H1 (cell line): ENCODE measurements around the gene MYOG. TPM values are rescaled to one million over a fixed set of nuclear protein-coding genes. Genes with fewer than 3 reads are reported as not detected.

ENCODE experiments used
- CTCF ChIA-PET: fragments of 300-600 bp; sonication (Branson Sonifier 250); formaldehyde crosslinking; loops from one replicate; lab custom pipeline; 2021; ENCODE audit not compliant: partially characterized antibody; lab: Charles Lee
- POLR2A ChIA-PET: fragments of 300-600 bp; sonication (Branson Sonifier 250); formaldehyde crosslinking; loops from one replicate; lab custom pipeline; 2021; ENCODE audit warnings: inconsistent platforms; ENCODE audit not compliant: partially characterized antibody; lab: Charles Lee
- DNase-seq, 2 experiments: peaks; one replicate each; pipeline versions ENCODE4 v3.0.0 to v3.0.0-alpha.2; 2010 to 2022; ENCODE audit warnings: low spot score in 2 of 2, low read depth in 1 of 2, mixed read lengths in 1 of 2
- FAIRE-seq: peaks from 2 replicates; lab custom pipeline; 2011; peaks lifted over from hg19 to GRCh38; lab: Jason Lieb, UNC
- H2AFZ ChIP-seq: 2 replicates; pipeline ENCODE4 v1.8.1; 2012; ENCODE audit warnings: low read length, inconsistent platforms
- H2AK5ac ChIP-seq: 2 replicates; pipeline ENCODE4 v1.6.1; 2013; ENCODE audit warnings: low read depth, low read length
- H2BK120ac ChIP-seq: replicated peaks from 2 replicates; pipeline ENCODE3; 2013; ENCODE audit warnings: low read depth, low read length, inconsistent platforms
- H2BK12ac ChIP-seq: 2 replicates; pipeline ENCODE4 v1.6.1; 2013; ENCODE audit warnings: low read depth, low read length
- H2BK15ac ChIP-seq: 2 replicates; pipeline ENCODE4 v1.6.1; 2013; ENCODE audit warnings: low read length
- H2BK20ac ChIP-seq: 2 replicates; pipeline ENCODE4 v1.6.1; 2013; ENCODE audit warnings: low read length
- H2BK5ac ChIP-seq: 2 replicates; pipeline ENCODE4 v1.6.1; 2013; ENCODE audit warnings: low read depth, low read length
- H3K14ac ChIP-seq: 2 replicates; pipeline ENCODE4 v1.6.1; 2013; ENCODE audit warnings: inconsistent platforms; ENCODE audit not compliant: insufficient read length
- H3K18ac ChIP-seq: 2 replicates; pipeline ENCODE4 v1.6.1; 2013; ENCODE audit warnings: low read length; ENCODE audit errors: extremely low read depth
- H3K23ac ChIP-seq: 2 replicates; pipeline ENCODE4 v1.6.1; 2013; ENCODE audit warnings: inconsistent platforms; ENCODE audit not compliant: insufficient read length
- H3K23me2 ChIP-seq: 2 replicates; pipeline ENCODE4 v1.6.1; 2013; ENCODE audit warnings: low read depth, low read length
- H3K27ac ChIP-seq: 2 replicates; pipeline ENCODE4 v1.6.1; 2011; ENCODE audit warnings: low read depth, low read length, inconsistent platforms
- H3K27me3 ChIP-seq, 4 experiments: replicated peaks in 1 of 4; 1 replicate in 1 of 4; 2 replicates in 3 of 4; pipeline versions ENCODE4 v1.6.1 to v1.8.1; 2011 to 2013; ENCODE audit warnings: low read length in 3 of 4, mild to moderate bottlenecking in 3 of 4, inconsistent platforms in 2 of 4, mixed read lengths in 2 of 4, moderate library complexity in 1 of 4; ENCODE audit not compliant: control insufficient read depth in 3 of 4, insufficient read depth in 3 of 4; ENCODE audit errors: extremely low read depth in 1 of 4
- H3K36me3 ChIP-seq, 4 experiments: 2 replicates each; pipeline versions ENCODE4 v1.6.1 to v1.8.1; 2011 to 2013; ENCODE audit warnings: mild to moderate bottlenecking in 4 of 4, low read length in 3 of 4, moderate library complexity in 2 of 4, control low read depth in 1 of 4, inconsistent platforms in 1 of 4; ENCODE audit not compliant: insufficient read depth in 4 of 4, control insufficient read depth in 2 of 4
- H3K4ac ChIP-seq: replicated peaks from 2 replicates; pipeline ENCODE3; 2013; ENCODE audit warnings: low read length, low read depth, mixed read lengths, inconsistent platforms; ENCODE audit not compliant: insufficient read length
- H3K4me1 ChIP-seq, 4 experiments: replicated peaks in 1 of 4; 1 replicate in 1 of 4; 2 replicates in 3 of 4; pipeline versions ENCODE4 v1.6.1 to v1.8.1; 2011 to 2013; ENCODE audit warnings: low read length in 3 of 4, inconsistent platforms in 2 of 4, mixed read lengths in 1 of 4; ENCODE audit not compliant: insufficient read depth in 4 of 4, control insufficient read depth in 3 of 4
- H3K4me2 ChIP-seq, 2 experiments: 2 replicates each; pipeline versions ENCODE4 v1.6.1 to v1.8.1; 2011 to 2013; ENCODE audit warnings: low read depth in 2 of 2, low read length in 2 of 2, control low read depth in 1 of 2, inconsistent platforms in 1 of 2, mild to moderate bottlenecking in 1 of 2; ENCODE audit not compliant: insufficient read depth in 1 of 2
- H3K4me3 ChIP-seq, 4 experiments: fragments of 200-600, 300-600 bp in 1 of 4; sonication (generic), shearing (Covaris generic), sonication (Bioruptor Twin) in 1 of 4; 2 replicates each; pipeline versions ENCODE4 v1.5.1 to v1.8.1; 2011 to 2016; ENCODE audit warnings: low read length in 4 of 4, low read depth in 3 of 4, control low read depth in 2 of 4, inconsistent platforms in 2 of 4, mild to moderate bottlenecking in 2 of 4, mixed read lengths in 1 of 4, moderate library complexity in 1 of 4; ENCODE audit not compliant: insufficient read depth in 2 of 4; ENCODE audit errors: extremely low read depth in 1 of 4
- H3K56ac ChIP-seq: replicated peaks from 2 replicates; pipeline ENCODE3; 2013; ENCODE audit warnings: low read depth, mild to moderate bottlenecking, mixed read lengths, low read length, inconsistent platforms; ENCODE audit not compliant: insufficient read length
- H3K79me1 ChIP-seq: 2 replicates; pipeline ENCODE4 v1.6.1; 2013; ENCODE audit warnings: low read depth, low read length, control low read depth
- H3K79me2 ChIP-seq, 2 experiments: 2 replicates each; pipeline versions ENCODE4 v1.6.1 to v1.8.1; 2012 to 2013; ENCODE audit warnings: low read length in 2 of 2, mild to moderate bottlenecking in 2 of 2, inconsistent platforms in 1 of 2; ENCODE audit not compliant: insufficient read depth in 2 of 2, control insufficient read depth in 1 of 2
- H3K9ac ChIP-seq, 4 experiments: replicated peaks in 1 of 4; 1 replicate in 1 of 4; 2 replicates in 3 of 4; pipeline versions ENCODE4 v1.6.1 to v1.8.1; 2011 to 2013; ENCODE audit warnings: low read depth in 3 of 4, low read length in 3 of 4, control low read depth in 2 of 4, mild to moderate bottlenecking in 2 of 4, moderate library complexity in 2 of 4, inconsistent platforms in 1 of 4; ENCODE audit errors: extremely low read depth in 1 of 4
- H3K9me3 ChIP-seq, 2 experiments: 2 replicates each; pipeline versions ENCODE4 v1.6.1 to v1.8.1; 2012 to 2013; ENCODE audit warnings: mild to moderate bottlenecking in 2 of 2, moderate library complexity in 2 of 2, control low read depth in 1 of 2, inconsistent platforms in 1 of 2, low read depth in 1 of 2, low read length in 1 of 2, mixed read lengths in 1 of 2; ENCODE audit not compliant: insufficient read depth in 2 of 2
- H4K20me1 ChIP-seq, 2 experiments: replicated peaks in 1 of 2; 2 replicates each; pipeline versions ENCODE3 to v1.8.1; 2011 to 2013; ENCODE audit warnings: inconsistent platforms in 2 of 2, low read length in 2 of 2, mild to moderate bottlenecking in 1 of 2; ENCODE audit not compliant: insufficient read depth in 2 of 2, control insufficient read depth in 1 of 2
- H4K5ac ChIP-seq: 2 replicates; pipeline ENCODE4 v1.6.1; 2013; ENCODE audit warnings: low read length, low read depth, mixed read lengths, inconsistent platforms; ENCODE audit not compliant: insufficient read length
- H4K8ac ChIP-seq: 2 replicates; pipeline ENCODE4 v1.8.0; 2013; ENCODE audit warnings: mild to moderate bottlenecking, moderate library complexity, low read length, inconsistent platforms; ENCODE audit not compliant: insufficient read depth; ENCODE audit errors: extremely low read depth
- H4K91ac ChIP-seq: replicated peaks from 2 replicates; pipeline ENCODE3; 2013; ENCODE audit warnings: low read length, mixed read lengths, inconsistent platforms; ENCODE audit not compliant: insufficient read length
- ASH2L ChIP-seq: fragments of 200-600, 300-600 bp; sonication (generic); IDR thresholded peaks from one replicate; pipeline ENCODE4 v1.7.1; 2017; ENCODE audit warnings: low read length
- BCL11A ChIP-seq, 2 experiments: IDR thresholded peaks; one replicate each; pipeline ENCODE4 v1.6.1; 2011; ENCODE audit warnings: low read depth in 2 of 2, low read length in 2 of 2, mild to moderate bottlenecking in 2 of 2
- CBX5 ChIP-seq: fragments of 300-800, 300-1000 bp; sonication (generic); IDR thresholded peaks from 2 replicates; pipeline ENCODE4 v1.7.1; 2016; ENCODE audit warnings: antibody characterized with exemption, low read length, low read depth
- CTBP2 ChIP-seq: IDR thresholded peaks from 2 replicates; pipeline ENCODE4 v1.7.0; 2011; ENCODE audit warnings: borderline replicate concordance, mild to moderate bottlenecking, moderate library complexity, mixed read lengths, low read length; ENCODE audit not compliant: insufficient read depth, insufficient read length
- CTCF ChIP-seq, 3 experiments: IDR thresholded peaks; 1 replicate in 2 of 3; 2 replicates in 1 of 3; pipeline versions ENCODE4 v1.5.1 to v1.6.1; 2011; ENCODE audit warnings: low read length in 3 of 3, mild to moderate bottlenecking in 3 of 3, inconsistent platforms in 2 of 3, low read depth in 1 of 3, moderate library complexity in 1 of 3; ENCODE audit not compliant: insufficient read depth in 1 of 3; ENCODE audit errors: control extremely low read depth in 1 of 3
- FOSL1 ChIP-seq: IDR thresholded peaks from 2 replicates; pipeline ENCODE4 v1.6.1; 2011; ENCODE audit warnings: mild to moderate bottlenecking, low read depth, low read length, moderate library complexity; ENCODE audit not compliant: insufficient read depth
- GTF2F1 ChIP-seq: IDR thresholded peaks from 2 replicates; pipeline ENCODE4 v1.6.1; 2012; ENCODE audit warnings: low read depth, low read length, improper control_type of control experiment, borderline replicate concordance
- NANOG ChIP-seq: IDR thresholded peaks from 2 replicates; pipeline ENCODE4 v1.6.1; 2011; ENCODE audit warnings: low read length, low read depth, mild to moderate bottlenecking, inconsistent platforms; ENCODE audit not compliant: insufficient read depth, poor library complexity, severe bottlenecking
- POLR2A ChIP-seq, 2 experiments: IDR thresholded peaks; 1 replicate in 1 of 2; 2 replicates in 1 of 2; pipeline ENCODE4 v1.6.1; 2011; ENCODE audit warnings: low read depth in 2 of 2, low read length in 2 of 2, mild to moderate bottlenecking in 2 of 2; ENCODE audit errors: control extremely low read depth in 1 of 2
- TBP ChIP-seq: IDR thresholded peaks from 2 replicates; pipeline ENCODE4 v1.6.1; 2011; ENCODE audit warnings: low read depth, low read length, improper control_type of control experiment
- YY1 ChIP-seq: IDR thresholded peaks from 2 replicates; pipeline ENCODE4 v1.6.1; 2011; ENCODE audit warnings: low read depth, mild to moderate bottlenecking, low read length
- WGBS, 2 experiments: shearing (Covaris generic) in 1 of 2; methylation state at CpG; one replicate each; pipeline versions ENCODE4 v1.1.6 to v1.1.7; 2013 to 2015; ENCODE audit warnings: low lambda C conversion rate in 2 of 2, mixed read lengths in 2 of 2, inconsistent platforms in 1 of 2, low coverage in 1 of 2, missing lambda C conversion rate in 1 of 2; ENCODE audit not compliant: insufficient replicate concordance in 2 of 2, insufficient coverage in 1 of 2, insufficient read length in 1 of 2; ENCODE audit errors: extremely low coverage in 1 of 2, missing lambda C conversion rate in 1 of 2; 5-methylcytosine and 5-hydroxymethylcytosine counted together
- polyA plus RNA-seq, 7 experiments: library from polyadenylated mRNA; depleted of rRNA in 3 of 7; stranded (reverse) in 5 of 7; unstranded in 2 of 7; fragments of >200 nt in 5 of 7; fragments of 200-250 nt in 2 of 7; gene quantifications; 1 replicate in 5 of 7; 2 replicates in 1 of 7; 4 replicates in 1 of 7; pipeline versions ENCODE4 v1.2.1 to v1.2.3, GENCODE V29; 2011 to 2013; ENCODE audit warnings: missing spikeins in 2 of 7, mixed read lengths in 2 of 7
- total RNA-seq: library from RNA; stranded (reverse); fragmentation: NEBNext Ultra II Directional; extraction: Animal tissue kit (Norgen Biotek cat#: 25700); gene quantifications from 2 replicates; pipeline ENCODE4 v1.2.1, GENCODE V29; 2021

Gene MYOG
- total and polyA plus RNA-seq, 2 of the 8 experiments (the other 6 are each of a cell fraction or from before 2014, with no cell fraction given): not detected

DNA sequence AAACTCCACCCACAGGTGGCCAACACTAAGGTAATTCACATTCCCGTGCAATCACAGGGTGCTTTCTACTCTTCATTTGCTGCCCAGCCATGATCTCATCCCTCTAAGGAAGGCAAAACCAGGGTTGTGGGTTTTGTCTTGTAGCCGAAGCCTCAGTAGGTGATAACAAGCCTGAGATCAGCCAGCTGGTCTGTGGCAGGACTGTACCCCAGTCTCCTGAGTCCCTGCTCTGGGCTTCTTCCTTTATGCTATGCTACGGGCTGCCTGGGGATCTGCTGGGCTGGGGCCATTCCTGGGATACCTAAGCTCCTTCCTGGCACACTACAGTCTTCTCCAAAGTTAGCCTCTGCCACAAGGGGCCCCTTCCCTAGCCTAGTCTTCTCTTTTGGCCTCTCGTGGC lies 49.7 kb downstream of the MYOG start:
- H2BK15ac ChIP-seq: no peak overlapping the region
- no peak overlapping the region for H3K4me2 ChIP-seq
- H4K8ac ChIP-seq: no peak overlapping the region
- no peak overlapping the region for H3K14ac ChIP-seq
- no peak overlapping the region for H3K27ac ChIP-seq
- H3K23ac ChIP-seq: no peak overlapping the region
- H2AFZ ChIP-seq: no peak overlapping the region
- no peak overlapping the region for H2BK120ac ChIP-seq
- DNase-seq: no peak
- no peaks in the 10 kb centered on the region for H3K27me3 ChIP-seq
- H3K36me3 ChIP-seq: no peaks in the 10 kb centered on the region
- peaks cover under 1% of the 10 kb centered on the region; the same call in 1 of the 2 replicates for H3K79me1 ChIP-seq
- H2BK20ac ChIP-seq: no peak overlapping the region
- H3K23me2 ChIP-seq: no peaks in the 10 kb centered on the region
- H3K4me1 ChIP-seq: peaks cover 2 to 15% (median 5%) of the 10 kb centered on the region in 4 experiments
- no peaks in the 10 kb centered on the region for H4K20me1 ChIP-seq
- no peak overlapping the region for H4K91ac ChIP-seq
- H3K4ac ChIP-seq: no peak overlapping the region
- no peak overlapping the region for H2AK5ac ChIP-seq
- WGBS, 2 experiments: 83% methylated on average over 4 of the region's 4 CpGs; no CpG with 5 or more reads in 1 of the 2 experiments
- H3K4me3 ChIP-seq: no peak overlapping the region
- no peak overlapping the region for H2BK12ac ChIP-seq
- H3K9me3 ChIP-seq: no peaks in the 10 kb centered on the region
- H2BK5ac ChIP-seq: no peak overlapping the region
- POLR2A ChIA-PET: interaction anchor here (1.3 to 2.1 kb wide), 4 partner anchors 9 to 29 kb away, joined by 3 to 8 read pairs (median 6); partner anchors contain the start of genes PPFIA4 and TMEM183A
- H3K79me2 ChIP-seq: no peaks in the 10 kb centered on the region
- H3K18ac ChIP-seq: no peak overlapping the region
- no peak overlapping the region for H3K56ac ChIP-seq
- FAIRE-seq: no peak
- CTCF ChIA-PET: interaction anchor here (0.6 to 49.7 kb wide), 16 partner anchors 10 to 310 kb away, joined by 3 to 1089 read pairs (median 4); partner anchors contain the start of genes ADORA1 and PPFIA4
- no peak overlapping the region for H4K5ac ChIP-seq
- no peak overlapping the region for H3K9ac ChIP-seq
- TF ChIP-seq FOSL1 (no peak), CBX5 (no peak), POLR2A (IDR thresholded peaks at IDR 0.05; ENCODE audit: control extremely low read depth in 1 of 2, low read depth in 2 of 2, low read length in 2 of 2) (no peak), YY1 (no peak), CTCF (IDR thresholded peaks at IDR 0.05; ENCODE audit: control extremely low read depth in 1 of 3, insufficient read depth in 1 of 3, low read depth in 1 of 3, low read length in 3 of 3) (no peak), BCL11A (IDR thresholded peaks at IDR 0.05; ENCODE audit: low read depth in 2 of 2, low read length in 2 of 2) (no peak), GTF2F1 (no peak), CTBP2 (no peak), TBP (no peak), ASH2L (no peak), NANOG (no peak)
